Keratinocyte (primary cell): ENCODE data around the gene P2RX3.

Experiments
- EZH2 ChIP-seq: IDR thresholded peaks from one replicate; pipeline ENCODE4 v1.6.1; 2012; ENCODE audit warnings: inconsistent platforms, mild to moderate bottlenecking, low read length, moderate library complexity
- TF ChIP-seq, protein P1 (sequence below), 3 experiments: IDR thresholded peaks in 1 of 3; conservative IDR thresholded peaks in 1 of 3; optimal IDR thresholded peaks in 1 of 3; 2 replicates in 2 of 3; 3 replicates in 1 of 3; pipeline versions ENCODE3 to v1.5.1; 2011; ENCODE audit warnings: low read length in 3 of 3, mild to moderate bottlenecking in 3 of 3, moderate library complexity in 2 of 3, control low read depth in 1 of 3, inconsistent platforms in 1 of 3; ENCODE audit not compliant: insufficient read depth in 2 of 3; ENCODE audit errors: extremely low read depth in 1 of 3

DNA sequence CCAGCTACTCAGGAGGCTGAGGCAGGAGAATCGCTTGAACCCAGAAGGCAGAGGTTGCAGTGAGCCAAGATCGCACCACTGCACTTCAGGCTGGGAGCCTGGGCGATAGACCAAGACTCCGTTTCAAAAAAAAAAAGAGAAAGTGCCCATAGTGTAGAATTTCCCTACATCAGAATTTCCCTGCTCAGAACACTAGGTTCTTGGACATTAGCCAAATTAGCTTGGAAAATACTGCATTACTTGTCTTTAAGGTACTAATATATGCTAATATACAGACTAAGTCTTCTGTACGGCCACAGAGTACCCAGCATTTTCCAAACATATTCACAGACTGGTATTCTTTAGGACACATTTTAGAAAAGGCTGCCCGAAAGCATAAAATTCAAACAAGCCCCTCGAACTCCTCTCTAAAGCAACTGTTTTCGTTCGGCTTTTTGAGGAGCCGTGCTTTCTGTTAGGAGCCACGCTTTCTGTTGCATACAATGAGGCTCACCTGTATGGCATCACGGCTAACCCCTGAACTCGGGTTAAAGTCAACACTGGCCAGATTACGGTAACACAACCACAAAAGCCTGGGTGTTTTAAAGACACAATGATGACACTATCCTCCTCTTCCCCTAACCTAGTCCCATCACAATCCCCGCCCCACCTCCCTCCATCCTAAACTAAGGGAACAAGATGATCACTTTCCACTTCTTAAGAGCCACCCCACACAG lies 31.8 kb upstream of the P2RX3 start:
- TF ChIP-seq, protein P1, sequence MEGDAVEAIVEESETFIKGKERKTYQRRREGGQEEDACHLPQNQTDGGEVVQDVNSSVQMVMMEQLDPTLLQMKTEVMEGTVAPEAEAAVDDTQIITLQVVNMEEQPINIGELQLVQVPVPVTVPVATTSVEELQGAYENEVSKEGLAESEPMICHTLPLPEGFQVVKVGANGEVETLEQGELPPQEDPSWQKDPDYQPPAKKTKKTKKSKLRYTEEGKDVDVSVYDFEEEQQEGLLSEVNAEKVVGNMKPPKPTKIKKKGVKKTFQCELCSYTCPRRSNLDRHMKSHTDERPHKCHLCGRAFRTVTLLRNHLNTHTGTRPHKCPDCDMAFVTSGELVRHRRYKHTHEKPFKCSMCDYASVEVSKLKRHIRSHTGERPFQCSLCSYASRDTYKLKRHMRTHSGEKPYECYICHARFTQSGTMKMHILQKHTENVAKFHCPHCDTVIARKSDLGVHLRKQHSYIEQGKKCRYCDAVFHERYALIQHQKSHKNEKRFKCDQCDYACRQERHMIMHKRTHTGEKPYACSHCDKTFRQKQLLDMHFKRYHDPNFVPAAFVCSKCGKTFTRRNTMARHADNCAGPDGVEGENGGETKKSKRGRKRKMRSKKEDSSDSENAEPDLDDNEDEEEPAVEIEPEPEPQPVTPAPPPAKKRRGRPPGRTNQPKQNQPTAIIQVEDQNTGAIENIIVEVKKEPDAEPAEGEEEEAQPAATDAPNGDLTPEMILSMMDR (optimal IDR thresholded peaks at IDR 0.05 in 1 of 3, IDR thresholded peaks at IDR 0.05 in 1 of 3, conservative IDR thresholded peaks at IDR 0.05 in 1 of 3; ENCODE audit: extremely low read depth in 1 of 3, insufficient read depth in 2 of 3, low read length in 3 of 3), result no peak
- no peak for TF ChIP-seq EZH2
